ENCODE results near the gene EBF4.

GRCh38 chr20:2698186-2698817 is 5.7 kb downstream of the EBF4 start:
- TF ChIP-seq CTCF (IDR thresholded peaks at IDR 0.05) (no peak), EP300 (IDR thresholded peaks at IDR 0.05; ENCODE audit: low read depth) (no peak), POLR2AphosphoS5 (IDR thresholded peaks at IDR 0.05) (no peak)
